SK-N-SH treated with all-trans-retinoic acid at 6 μM for 48 hours (cell line): ENCODE data around the gene PHPT1.

ENCODE experiments used
- ATAC-seq: fragments of 200-7000 bp; cut with Tn5 transposase; 3 replicates; pipeline ENCODE4 v1.9.1; 2020; ENCODE audit warnings: mild to moderate bottlenecking, moderate library complexity
- BACH2 ChIP-seq: fragments of 250-450 bp; sonication (Bioruptor Pico); IDR thresholded peaks from 2 replicates; pipeline ENCODE4 v1.9.0; 2021; ENCODE audit warnings: mild to moderate bottlenecking, borderline replicate concordance
- CREB5 ChIP-seq: fragments of 250-450 bp; sonication (Bioruptor Pico); IDR thresholded peaks from 2 replicates; pipeline ENCODE4 v1.5.1; 2020; ENCODE audit warnings: low read depth, mild to moderate bottlenecking, moderate library complexity
- CSDC2 ChIP-seq: fragments of 250-450 bp; sonication (Bioruptor Pico); IDR thresholded peaks from 2 replicates; pipeline ENCODE4 v1.5.0; 2020; ENCODE audit warnings: mild to moderate bottlenecking, moderate library complexity
- CSRNP3 ChIP-seq: fragments of 250-450 bp; sonication (Bioruptor Pico); IDR thresholded peaks from 2 replicates; pipeline ENCODE4 v1.5.1; 2021; ENCODE audit warnings: mild to moderate bottlenecking, moderate library complexity
- ESRRG ChIP-seq: fragments of 250-450 bp; sonication (Bioruptor Pico); IDR thresholded peaks from 2 replicates; pipeline ENCODE4 v1.6.1; 2021; ENCODE audit warnings: mild to moderate bottlenecking
- GLIS3 ChIP-seq: fragments of 250-450 bp; sonication (Bioruptor Pico); IDR thresholded peaks from 2 replicates; pipeline ENCODE4 v1.5.0; 2020; ENCODE audit warnings: mild to moderate bottlenecking, moderate library complexity
- ISL1 ChIP-seq: fragments of 250-450 bp; sonication (Bioruptor Pico); IDR thresholded peaks from 2 replicates; pipeline ENCODE4 v2.1.2; 2022; ENCODE audit warnings: mild to moderate bottlenecking, moderate library complexity
- OSR1 ChIP-seq: fragments of 250-450 bp; sonication (Bioruptor Pico); IDR thresholded peaks from 2 replicates; pipeline ENCODE4 v1.8.0; 2022; ENCODE audit warnings: moderate library complexity, mild to moderate bottlenecking, inconsistent platforms
- PATZ1 ChIP-seq: fragments of 250-450 bp; sonication (Bioruptor Pico); IDR thresholded peaks from 2 replicates; pipeline ENCODE4 v1.8.0; 2020; ENCODE audit warnings: mild to moderate bottlenecking, moderate library complexity, borderline replicate concordance
- PPARA ChIP-seq: fragments of 250-450 bp; sonication (Bioruptor Pico); IDR thresholded peaks from 2 replicates; pipeline ENCODE4 v1.5.0; 2020; ENCODE audit warnings: mild to moderate bottlenecking, borderline replicate concordance
- SNAI2 ChIP-seq: fragments of 250-450 bp; sonication (Bioruptor Pico); IDR thresholded peaks from 2 replicates; pipeline ENCODE4 v1.5.0; 2020; ENCODE audit warnings: mild to moderate bottlenecking, moderate library complexity
- TCF4 ChIP-seq: fragments of 250-450 bp; sonication (Bioruptor Pico); IDR thresholded peaks from 2 replicates; pipeline ENCODE4 v1.8.0; 2021; ENCODE audit warnings: mild to moderate bottlenecking, moderate library complexity, borderline replicate concordance
- TOX ChIP-seq: fragments of 250-450 bp; sonication (Bioruptor Pico); IDR thresholded peaks from 2 replicates; pipeline ENCODE4 v1.8.0; 2021; ENCODE audit warnings: mild to moderate bottlenecking, moderate library complexity, borderline replicate concordance
- ZC3H10 ChIP-seq: fragments of 250-450 bp; sonication (Bioruptor Pico); IDR thresholded peaks from 2 replicates; pipeline ENCODE4 v1.5.1; 2021; ENCODE audit warnings: mild to moderate bottlenecking, moderate library complexity
- ZFP3 ChIP-seq: fragments of 250-450 bp; sonication (Bioruptor Pico); IDR thresholded peaks from 2 replicates; pipeline ENCODE4 v1.5.0; 2020; ENCODE audit warnings: mild to moderate bottlenecking, moderate library complexity
- ZFP30 ChIP-seq: fragments of 450-650 bp; formaldehyde crosslinking; IDR thresholded peaks from 2 replicates; pipeline ENCODE4 v1.5.0; 2022; ENCODE audit warnings: mild to moderate bottlenecking, moderate library complexity
- ZNF565 ChIP-seq: fragments of 450-650 bp; formaldehyde crosslinking; conservative IDR thresholded peaks from 2 replicates; pipeline ENCODE4 v1.5.0; 2020; ENCODE audit warnings: low read depth, mild to moderate bottlenecking, moderate library complexity
- ZNF70 ChIP-seq: fragments of 450-650 bp; formaldehyde crosslinking; IDR thresholded peaks from 2 replicates; pipeline ENCODE4 v1.5.0; 2020; ENCODE audit warnings: mild to moderate bottlenecking, moderate library complexity
- TF ChIP-seq, protein P1 (sequence below): fragments of 250-450 bp; sonication (Bioruptor Pico); IDR thresholded peaks from 2 replicates; pipeline ENCODE4 v1.5.0; 2020; ENCODE audit warnings: mild to moderate bottlenecking, moderate library complexity
- TF ChIP-seq, protein P2 (sequence below): fragments of 250-450 bp; sonication (Bioruptor Pico); IDR thresholded peaks from 2 replicates; pipeline ENCODE4 v1.8.0; 2021; ENCODE audit warnings: low read depth, mild to moderate bottlenecking, moderate library complexity, borderline replicate concordance

Gene PHPT1

DNA sequence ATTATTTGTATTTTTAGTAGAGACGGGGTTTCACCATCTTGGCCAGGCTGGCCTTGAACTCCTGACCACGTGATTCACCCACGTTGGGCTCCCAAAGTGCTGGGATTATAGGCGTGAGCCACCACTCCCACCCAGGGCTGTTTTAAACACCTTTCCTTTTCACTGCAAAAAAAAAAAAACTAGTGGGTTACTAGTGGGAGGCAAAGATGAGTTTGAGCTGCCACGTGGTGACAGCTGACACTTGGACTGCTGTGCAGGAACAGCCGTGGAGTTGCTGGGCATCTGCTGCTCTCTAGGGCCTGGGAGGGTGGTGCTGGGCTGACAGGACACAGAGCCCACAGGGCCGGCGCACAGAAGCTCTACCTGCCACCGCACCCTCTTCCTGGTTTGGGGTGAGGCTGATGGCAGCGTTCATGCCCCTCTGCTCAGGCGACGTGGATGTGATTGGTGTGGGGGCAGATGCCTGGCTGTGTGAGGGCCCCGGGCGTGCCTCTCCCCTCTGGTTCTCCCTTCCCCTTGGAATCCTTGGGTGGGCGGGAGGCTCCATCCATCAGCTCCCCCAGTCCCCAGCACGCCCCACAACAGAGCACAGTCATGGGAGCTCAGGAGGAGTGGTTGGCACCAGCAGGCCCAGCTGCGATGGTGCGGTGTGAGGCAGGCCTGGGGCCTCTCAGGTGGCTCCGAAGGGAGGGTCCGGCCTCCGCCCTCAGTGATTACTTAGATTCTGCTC is 24.5 kb upstream of the PHPT1 start:
- no peak for TF ChIP-seq BACH2 (CRISPR knock-in tag)
- no peak for TF ChIP-seq TCF4
- no peak for TF ChIP-seq ZFP3 (CRISPR knock-in tag)
- TF ChIP-seq, protein P1, sequence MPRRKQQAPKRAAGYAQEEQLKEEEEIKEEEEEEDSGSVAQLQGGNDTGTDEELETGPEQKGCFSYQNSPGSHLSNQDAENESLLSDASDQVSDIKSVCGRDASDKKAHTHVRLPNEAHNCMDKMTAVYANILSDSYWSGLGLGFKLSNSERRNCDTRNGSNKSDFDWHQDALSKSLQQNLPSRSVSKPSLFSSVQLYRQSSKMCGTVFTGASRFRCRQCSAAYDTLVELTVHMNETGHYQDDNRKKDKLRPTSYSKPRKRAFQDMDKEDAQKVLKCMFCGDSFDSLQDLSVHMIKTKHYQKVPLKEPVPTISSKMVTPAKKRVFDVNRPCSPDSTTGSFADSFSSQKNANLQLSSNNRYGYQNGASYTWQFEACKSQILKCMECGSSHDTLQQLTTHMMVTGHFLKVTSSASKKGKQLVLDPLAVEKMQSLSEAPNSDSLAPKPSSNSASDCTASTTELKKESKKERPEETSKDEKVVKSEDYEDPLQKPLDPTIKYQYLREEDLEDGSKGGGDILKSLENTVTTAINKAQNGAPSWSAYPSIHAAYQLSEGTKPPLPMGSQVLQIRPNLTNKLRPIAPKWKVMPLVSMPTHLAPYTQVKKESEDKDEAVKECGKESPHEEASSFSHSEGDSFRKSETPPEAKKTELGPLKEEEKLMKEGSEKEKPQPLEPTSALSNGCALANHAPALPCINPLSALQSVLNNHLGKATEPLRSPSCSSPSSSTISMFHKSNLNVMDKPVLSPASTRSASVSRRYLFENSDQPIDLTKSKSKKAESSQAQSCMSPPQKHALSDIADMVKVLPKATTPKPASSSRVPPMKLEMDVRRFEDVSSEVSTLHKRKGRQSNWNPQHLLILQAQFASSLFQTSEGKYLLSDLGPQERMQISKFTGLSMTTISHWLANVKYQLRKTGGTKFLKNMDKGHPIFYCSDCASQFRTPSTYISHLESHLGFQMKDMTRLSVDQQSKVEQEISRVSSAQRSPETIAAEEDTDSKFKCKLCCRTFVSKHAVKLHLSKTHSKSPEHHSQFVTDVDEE (CRISPR knock-in tag) = no peak
- no peak for TF ChIP-seq ZC3H10 (CRISPR knock-in tag)
- TF ChIP-seq ISL1 (CRISPR knock-in tag) = no peak
- TF ChIP-seq CSRNP3 (CRISPR knock-in tag) = no peak
- no peak for TF ChIP-seq PATZ1 (CRISPR knock-in tag)
- no peak for TF ChIP-seq SNAI2 (CRISPR knock-in tag)
- no peak for TF ChIP-seq CREB5 (CRISPR knock-in tag)
- TF ChIP-seq ZFP30 (CRISPR knock-in tag) = no peak
- TF ChIP-seq PPARA = no peak
- no peak for ATAC-seq

GRCh38 chr9:136825295-136826187 is 23.7 kb upstream of the PHPT1 start:
- TF ChIP-seq OSR1 (CRISPR knock-in tag) (no peak), ZNF70 (no peak), ZNF565 (CRISPR knock-in tag) (no peak), ZFP3 (CRISPR knock-in tag) (no peak), CSRNP3 (CRISPR knock-in tag) (no peak), TCF4 (no peak), ZFP30 (CRISPR knock-in tag) (no peak), CSDC2 (no peak), TOX (no peak), PPARA (no peak), PATZ1 (CRISPR knock-in tag) (no peak), ESRRG (no peak), BACH2 (CRISPR knock-in tag) (no peak), GLIS3 (CRISPR knock-in tag) (no peak), SNAI2 (CRISPR knock-in tag) (no peak), ZC3H10 (CRISPR knock-in tag) (no peak)
- TF ChIP-seq, protein P1 (CRISPR knock-in tag) = no peak
- TF ChIP-seq, protein P2, sequence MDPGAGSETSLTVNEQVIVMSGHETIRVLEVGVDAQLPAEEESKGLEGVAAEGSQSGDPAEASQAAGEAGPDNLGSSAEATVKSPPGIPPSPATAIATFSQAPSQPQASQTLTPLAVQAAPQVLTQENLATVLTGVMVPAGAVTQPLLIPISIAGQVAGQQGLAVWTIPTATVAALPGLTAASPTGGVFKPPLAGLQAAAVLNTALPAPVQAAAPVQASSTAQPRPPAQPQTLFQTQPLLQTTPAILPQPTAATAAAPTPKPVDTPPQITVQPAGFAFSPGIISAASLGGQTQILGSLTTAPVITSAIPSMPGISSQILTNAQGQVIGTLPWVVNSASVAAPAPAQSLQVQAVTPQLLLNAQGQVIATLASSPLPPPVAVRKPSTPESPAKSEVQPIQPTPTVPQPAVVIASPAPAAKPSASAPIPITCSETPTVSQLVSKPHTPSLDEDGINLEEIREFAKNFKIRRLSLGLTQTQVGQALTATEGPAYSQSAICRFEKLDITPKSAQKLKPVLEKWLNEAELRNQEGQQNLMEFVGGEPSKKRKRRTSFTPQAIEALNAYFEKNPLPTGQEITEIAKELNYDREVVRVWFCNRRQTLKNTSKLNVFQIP (CRISPR knock-in tag) = no peak
- TF ChIP-seq, all 23 proteins: peak for 0
- ATAC-seq = no peak
